K562 (cell line): ENCODE results near the gene ZNF219.

Source experiments
- CEBPB ChIP-seq: fragments of 450-650 bp; IDR thresholded peaks from 2 replicates; pipeline ENCODE4 v1.6.1; 2016; ENCODE audit warnings: missing genetic modification characterization, missing compliant biosample characterization
- CHD4 ChIP-seq: fragments of 200-600 bp; sonication (generic); IDR thresholded peaks from 3 replicates; pipeline ENCODE4 v1.6.1; 2012; ENCODE audit warnings: low read depth, mild to moderate bottlenecking, mixed read lengths, low read length, inconsistent platforms; ENCODE audit not compliant: insufficient read depth, insufficient replicate concordance, poor library complexity, severe bottlenecking
- ESRRA ChIP-seq: fragments of 450-650 bp; IDR thresholded peaks from 2 replicates; pipeline ENCODE4 v1.6.1; 2014; ENCODE audit warnings: low read depth, mild to moderate bottlenecking, moderate library complexity, borderline replicate concordance
- NCOA1 ChIP-seq: fragments of 450-650 bp; IDR thresholded peaks from 2 replicates; pipeline ENCODE4 v1.6.1; 2016; ENCODE audit warnings: low read depth
- RBM14 ChIP-seq: fragments of 200-400 bp; formaldehyde crosslinking; IDR thresholded peaks from 2 replicates; pipeline ENCODE4 v1.6.1; 2018; ENCODE audit warnings: low read depth, mild to moderate bottlenecking, low read length, moderate library complexity, borderline replicate concordance; ENCODE audit not compliant: insufficient read depth
- RBM17 ChIP-seq: fragments of 200-400 bp; formaldehyde crosslinking; IDR thresholded peaks from 2 replicates; pipeline ENCODE4 v1.6.1; 2017; ENCODE audit warnings: low read depth, mild to moderate bottlenecking, low read length, borderline replicate concordance
- RBM34 ChIP-seq: fragments of 200-400 bp; formaldehyde crosslinking; IDR thresholded peaks from 2 replicates; pipeline ENCODE4 v1.6.1; 2018; ENCODE audit warnings: low read length, borderline replicate concordance; ENCODE audit not compliant: insufficient read depth
- SETDB1 ChIP-seq: IDR thresholded peaks from one replicate; pipeline ENCODE4 v1.6.1; 2012; ENCODE audit warnings: low read length, control low read depth, inconsistent platforms
- SMAD4 ChIP-seq: fragments of 250-450 bp; sonication (Bioruptor Pico); conservative IDR thresholded peaks from 2 replicates; pipeline ENCODE4 v1.8.0; 2021; ENCODE audit warnings: inconsistent platforms, mild to moderate bottlenecking, moderate library complexity
- SREBF2 ChIP-seq: sonication (generic); formaldehyde crosslinking; IDR thresholded peaks from 2 replicates; pipeline ENCODE4 v1.4.0; 2020; ENCODE audit warnings: mild to moderate bottlenecking, missing genetic modification reagents
- TEAD2 ChIP-seq: fragments of 450-650 bp; IDR thresholded peaks from 2 replicates; pipeline ENCODE4 v1.6.1; 2016; ENCODE audit warnings: missing genetic modification characterization, control low read depth, missing compliant biosample characterization
- TFAM ChIP-seq: fragments of 250-450 bp; sonication (Bioruptor Pico); conservative IDR thresholded peaks from 2 replicates; pipeline ENCODE4 v1.5.0; 2021; ENCODE audit warnings: mild to moderate bottlenecking, moderate library complexity
- TF ChIP-seq, protein P1 (sequence below), 2 experiments: IDR thresholded peaks; 2 replicates each; pipeline ENCODE4 v1.6.1; 2011; ENCODE audit warnings: borderline replicate concordance in 1 of 2, control low read depth in 1 of 2, low read depth in 1 of 2, low read length in 1 of 2, mild to moderate bottlenecking in 1 of 2, mixed read lengths in 1 of 2, moderate library complexity in 1 of 2; ENCODE audit not compliant: insufficient read depth in 1 of 2, insufficient read length in 1 of 2, poor library complexity in 1 of 2, severe bottlenecking in 1 of 2; ENCODE audit errors: extremely low read depth in 1 of 2

DNA sequence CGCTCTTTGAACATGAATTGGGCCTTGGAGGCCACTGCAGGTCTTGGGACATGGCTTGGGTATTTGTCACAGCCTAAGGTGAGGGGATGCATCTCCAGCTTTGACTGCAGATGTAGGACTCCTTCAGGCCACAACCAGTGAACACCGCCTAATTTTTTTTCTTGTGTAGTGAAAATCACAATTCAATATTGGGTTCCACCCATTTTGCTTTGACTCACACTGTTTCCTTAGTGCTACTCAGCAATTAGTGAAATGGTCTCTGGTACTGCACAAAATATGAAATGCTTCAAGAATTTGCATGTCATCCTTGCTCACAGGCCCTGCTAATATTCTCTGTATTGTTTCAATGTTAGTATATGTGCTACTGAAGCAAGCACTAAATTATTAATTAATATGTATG is 14.9 kb upstream of the ZNF219 start:
- TF ChIP-seq, protein P1, sequence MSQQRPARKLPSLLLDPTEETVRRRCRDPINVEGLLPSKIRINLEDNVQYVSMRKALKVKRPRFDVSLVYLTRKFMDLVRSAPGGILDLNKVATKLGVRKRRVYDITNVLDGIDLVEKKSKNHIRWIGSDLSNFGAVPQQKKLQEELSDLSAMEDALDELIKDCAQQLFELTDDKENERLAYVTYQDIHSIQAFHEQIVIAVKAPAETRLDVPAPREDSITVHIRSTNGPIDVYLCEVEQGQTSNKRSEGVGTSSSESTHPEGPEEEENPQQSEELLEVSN (IDR thresholded peaks at IDR 0.05; ENCODE audit: borderline replicate concordance in 1 of 2, extremely low read depth in 1 of 2, insufficient read depth in 1 of 2, insufficient read length in 1 of 2, low read depth in 1 of 2, low read length in 1 of 2, poor library complexity in 1 of 2, severe bottlenecking in 1 of 2): no peak
- TF ChIP-seq TFAM (CRISPR knock-in tag): no peak
- no peak for TF ChIP-seq SREBF2
- TF ChIP-seq CEBPB (tag): no peak
- no peak for TF ChIP-seq ESRRA
- no peak for TF ChIP-seq CHD4
- no peak for TF ChIP-seq NCOA1
- TF ChIP-seq SETDB1: no peak
- TF ChIP-seq RBM14: no peak
- no peak for TF ChIP-seq RBM34
- TF ChIP-seq RBM17: no peak
- no peak for TF ChIP-seq TEAD2 (tag)
- TF ChIP-seq SMAD4: no peak
